ENCODE measurements around the gene ASPSCR1. TPM values are rescaled to one million over a fixed set of nuclear protein-coding genes. Genes with fewer than 3 reads are reported as not detected.
A peak's percentile ranks its signal among the peaks of the same experiment; 100 is the strongest.

Gene ASPSCR1
- total and polyA plus RNA-seq, 9 of the 15 experiments (the other 6 are each of a cell fraction or from before 2014, with no cell fraction given): 0.90 to 36.9 (median 11.6) TPM

GRCh38 chr17:82061047-82061925 is 83.9 kb downstream of the ASPSCR1 start:
- H3K4me2 ChIP-seq (ENCODE audit: insufficient read depth, low read length): no peak overlapping the region
- no peak overlapping the region for H2AFZ ChIP-seq (ENCODE audit: low read depth, low read length)
- DNase-seq (ENCODE audit: extremely low read depth in 1 of 4, low spot score in 3 of 4) (no peak), ATAC-seq (no peak), FAIRE-seq (no peak)
- TF ChIP-seq ARNT (IDR thresholded peaks at IDR 0.05) (no peak), ZNF143 (CRISPR knock-in tag; IDR thresholded peaks at IDR 0.05) (no peak), ZBED1 (IDR thresholded peaks at IDR 0.05) (no peak), ZNF444 (CRISPR knock-in tag; IDR thresholded peaks at IDR 0.05) (no peak), SREBF2 (CRISPR knock-in tag; IDR thresholded peaks at IDR 0.05) (no peak), GABPB1 (CRISPR knock-in tag; IDR thresholded peaks at IDR 0.05) (no peak), RBM22 (IDR thresholded peaks at IDR 0.05; ENCODE audit: low read depth, low read length, poor library complexity, severe bottlenecking) (peak; percentile 62), MCM3 (IDR thresholded peaks at IDR 0.05) (no peak), POLR2G (IDR thresholded peaks at IDR 0.05; ENCODE audit: low read depth, low read length) (peak; percentile 34; the same call in 1 of the 2 replicates), RBFOX2 (IDR thresholded peaks at IDR 0.05; ENCODE audit: low read depth, low read length) (peak; percentile 64), CREM (IDR thresholded peaks at IDR 0.05; ENCODE audit: low read depth) (no peak), SMARCE1 (IDR thresholded peaks at IDR 0.05) (no peak), POLR2A (conservative IDR thresholded peaks at IDR 0.05) (peak; percentile 23; the same call in 1 of the 2 replicates), ZBTB1 (CRISPR knock-in tag; IDR thresholded peaks at IDR 0.05; ENCODE audit: borderline replicate concordance, low read depth) (no peak), ZNF175 (CRISPR knock-in tag; IDR thresholded peaks at IDR 0.05; ENCODE audit: low read depth) (no peak), HNRNPL (IDR thresholded peaks at IDR 0.05; ENCODE audit: low read depth, low read length) (no peak), E2F3 (CRISPR knock-in tag; IDR thresholded peaks at IDR 0.05) (no peak)
- WGBS (ENCODE audit: insufficient coverage, low coverage, missing lambda C conversion rate): 91% methylated on average over 28 of the region's 34 CpGs
- no peaks in the 10 kb centered on the region for H3K9me3 ChIP-seq (replicated peaks; ENCODE audit: control insufficient read depth, insufficient read depth, low read depth, low read length)
- no TSS peak for BruUV-seq (replicated peaks)
- CTCF ChIA-PET (ENCODE audit: low intra/inter-chr PET ratio): no interaction called here
- no peak overlapping the region for H3K9ac ChIP-seq (ENCODE audit: insufficient read depth in 1 of 2, low read depth in 2 of 2, low read length in 2 of 2)
- intact Hi-C loops (cut with micrococcal nuclease): no loop called here
- H3K27me3 ChIP-seq (ENCODE audit: control insufficient read depth in 2 of 2, insufficient read depth in 2 of 2, low read length in 2 of 2): no peaks in the 10 kb centered on the region
- no peak overlapping the region for H3K4me3 ChIP-seq
- peaks cover 81% of the 10 kb centered on the region; the same call in 2 of the 3 replicates for H3K36me3 ChIP-seq (ENCODE audit: control insufficient read depth, insufficient read depth, low read length)
- peaks cover 7% of the 10 kb centered on the region for H4K20me1 ChIP-seq (replicated peaks; ENCODE audit: control insufficient read depth, insufficient read depth, low read length)
- H3K4me1 ChIP-seq (replicated peaks in 1 of 2; ENCODE audit: control insufficient read depth in 2 of 2, insufficient read depth in 2 of 2, low read length in 2 of 2): peaks cover 3 to 90% of the 10 kb centered on the region in 2 experiments; a peak in 3 of 5 replicates
- no peak overlapping the region for H3K27ac ChIP-seq (ENCODE audit: extremely low read depth, low read depth, low read length)
- H3K79me2 ChIP-seq (ENCODE audit: control insufficient read depth, insufficient read depth, low read length): peaks cover 28% of the 10 kb centered on the region
- no peaks in the 10 kb centered on the region for H3K9me1 ChIP-seq (ENCODE audit: control insufficient read depth, insufficient read depth, low read length)
- in situ Hi-C loops (cut with MboI): no loop called here
- POLR2A ChIA-PET: interaction anchor here (0.5 to 2.5 kb wide), 7 partner anchors 7 to 128 kb away, joined by 3 to 11 read pairs (median 3); partner anchors contain the start of gene DCXR

All from K562 (cell line).